ENCODE data around the gene NANOS3. TPM values are rescaled to one million over a fixed set of nuclear protein-coding genes. Genes with fewer than 3 reads are reported as not detected.

The NANOS3 gene
- total RNA-seq, 2 donors from 2014 or later: 0.64 TPM; not detected in 1

DNA sequence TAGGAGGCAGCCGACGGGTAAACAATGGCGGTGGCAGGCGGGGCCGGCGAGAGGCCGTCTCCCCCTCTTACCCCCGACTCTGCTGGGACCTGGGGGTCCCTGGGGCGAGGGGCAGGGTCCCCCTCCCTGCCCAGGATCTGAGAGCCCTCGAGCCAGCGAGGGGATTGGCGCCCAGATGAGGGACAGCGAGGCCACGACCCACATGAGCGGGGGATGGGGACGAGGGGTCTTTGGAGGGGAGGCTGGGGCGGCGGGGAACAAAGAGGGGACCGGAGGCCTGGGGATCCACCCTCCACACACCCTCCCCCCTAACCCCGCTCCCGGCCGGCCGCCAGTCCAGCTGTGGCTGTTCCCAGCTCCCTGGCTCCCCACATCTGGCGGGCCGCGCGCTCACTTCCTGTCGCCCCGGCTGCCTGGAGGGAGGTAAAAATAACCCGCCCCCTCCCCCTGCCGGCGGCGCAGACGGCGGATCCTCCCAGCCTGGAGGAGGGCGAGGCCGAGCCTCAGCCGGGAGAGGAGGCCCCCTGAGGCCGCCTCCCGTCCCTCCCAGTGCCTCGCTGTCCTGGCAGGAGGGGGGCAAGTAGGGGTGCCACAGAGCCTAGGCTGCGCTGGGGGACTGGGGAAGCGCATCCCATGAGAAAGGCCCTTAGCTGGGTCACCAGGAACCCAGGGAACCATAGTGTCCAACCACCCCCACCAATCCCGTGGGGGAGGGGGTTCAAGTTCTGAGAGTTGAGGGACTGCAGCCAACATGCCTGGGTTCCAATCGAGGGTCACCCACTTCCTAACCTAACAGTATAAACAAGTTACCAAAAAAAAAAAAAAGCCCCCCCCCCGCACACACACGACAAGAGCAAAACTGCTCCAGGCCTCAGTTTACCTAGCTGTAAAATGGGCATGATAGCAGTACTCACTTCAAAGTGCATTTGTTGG is 29.3 kb upstream of the NANOS3 start:
- H3K36me3 ChIP-seq (ENCODE audit: control insufficient read depth, insufficient read depth, low read length): no peaks in the 10 kb centered on the region
- TF ChIP-seq, protein P1, sequence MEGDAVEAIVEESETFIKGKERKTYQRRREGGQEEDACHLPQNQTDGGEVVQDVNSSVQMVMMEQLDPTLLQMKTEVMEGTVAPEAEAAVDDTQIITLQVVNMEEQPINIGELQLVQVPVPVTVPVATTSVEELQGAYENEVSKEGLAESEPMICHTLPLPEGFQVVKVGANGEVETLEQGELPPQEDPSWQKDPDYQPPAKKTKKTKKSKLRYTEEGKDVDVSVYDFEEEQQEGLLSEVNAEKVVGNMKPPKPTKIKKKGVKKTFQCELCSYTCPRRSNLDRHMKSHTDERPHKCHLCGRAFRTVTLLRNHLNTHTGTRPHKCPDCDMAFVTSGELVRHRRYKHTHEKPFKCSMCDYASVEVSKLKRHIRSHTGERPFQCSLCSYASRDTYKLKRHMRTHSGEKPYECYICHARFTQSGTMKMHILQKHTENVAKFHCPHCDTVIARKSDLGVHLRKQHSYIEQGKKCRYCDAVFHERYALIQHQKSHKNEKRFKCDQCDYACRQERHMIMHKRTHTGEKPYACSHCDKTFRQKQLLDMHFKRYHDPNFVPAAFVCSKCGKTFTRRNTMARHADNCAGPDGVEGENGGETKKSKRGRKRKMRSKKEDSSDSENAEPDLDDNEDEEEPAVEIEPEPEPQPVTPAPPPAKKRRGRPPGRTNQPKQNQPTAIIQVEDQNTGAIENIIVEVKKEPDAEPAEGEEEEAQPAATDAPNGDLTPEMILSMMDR (conservative IDR thresholded peaks at IDR 0.05): peak; percentile 46
- Mint-ChIP-seq H3K27me3 (ENCODE audit: insufficient read depth) (no peaks in the 10 kb centered on the region), H3K4me1 (peaks cover 20% of the 10 kb centered on the region), H3K4me3 (peak overlapping the region; percentile 51), H3K27ac (peak overlapping the region; percentile 100), H3K36me3 (ENCODE audit: low read depth) (no peaks in the 10 kb centered on the region), H3K9me3 (no peaks in the 10 kb centered on the region)
- DNase-seq: peak; percentile 96
- peak overlapping the region; percentile 78 for H3K4me3 ChIP-seq (ENCODE audit: low read length)
- no peaks in the 10 kb centered on the region for H3K9me3 ChIP-seq (ENCODE audit: control insufficient read depth, low read length)
- peak overlapping the region; percentile 100 for H3K27ac ChIP-seq (ENCODE audit: low read depth, low read length)
- 0 to 7% methylated on average over 4 to 36 of the region's 47 CpGs for WGBS, 2 experiments (ENCODE audit: insufficient coverage in 1 of 2, insufficient read length in 1 of 2)
- H3K9ac ChIP-seq (ENCODE audit: extremely low read depth, low read length, poor library complexity, severe bottlenecking): peak overlapping the region; percentile 99
- H3K4me1 ChIP-seq (ENCODE audit: control insufficient read depth, insufficient read depth, low read length): peaks cover 15% of the 10 kb centered on the region
- H3K27me3 ChIP-seq (ENCODE audit: control insufficient read depth, insufficient read depth, low read length, poor library complexity, severe bottlenecking): no peaks in the 10 kb centered on the region

DNA sequence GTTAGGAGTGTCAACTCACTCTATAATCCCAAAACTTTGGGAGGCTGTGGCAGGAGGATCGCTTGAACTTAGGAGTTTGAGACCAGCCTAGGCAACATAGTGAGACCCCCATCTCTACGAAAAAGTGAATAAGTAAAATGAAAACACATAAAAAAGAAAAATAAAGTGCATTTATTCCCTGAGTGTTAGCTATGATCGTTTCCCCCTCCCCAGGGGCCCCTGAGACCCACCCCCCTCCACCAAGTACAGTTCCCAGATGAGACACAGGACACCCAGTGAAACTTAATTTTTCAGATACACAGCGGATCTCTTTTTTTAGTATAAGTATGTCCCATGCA is 28.6 kb upstream of the NANOS3 start:
- 80 to 83% methylated on average over 1 to 3 of the region's 4 CpGs for WGBS, 2 experiments (ENCODE audit: insufficient coverage in 1 of 2, insufficient read length in 1 of 2)
- Histone ChIP-seq H3K9ac (ENCODE audit: extremely low read depth, low read length, poor library complexity, severe bottlenecking) (no peak overlapping the region), H3K4me1 (ENCODE audit: control insufficient read depth, insufficient read depth, low read length) (peaks cover 11% of the 10 kb centered on the region), H3K27ac (ENCODE audit: low read depth, low read length) (no peak overlapping the region), H3K36me3 (ENCODE audit: control insufficient read depth, insufficient read depth, low read length) (no peaks in the 10 kb centered on the region), H3K4me3 (ENCODE audit: low read length) (no peak overlapping the region), H3K27me3 (ENCODE audit: control insufficient read depth, insufficient read depth, low read length, poor library complexity, severe bottlenecking) (no peaks in the 10 kb centered on the region), H3K9me3 (ENCODE audit: control insufficient read depth, low read length) (no peaks in the 10 kb centered on the region)
- H3K27ac Mint-ChIP-seq: peak overlapping the region; percentile 66
- H3K27me3 Mint-ChIP-seq (ENCODE audit: insufficient read depth): no peaks in the 10 kb centered on the region
- peaks cover 20% of the 10 kb centered on the region for H3K4me1 Mint-ChIP-seq
- DNase-seq: no peak
- H3K36me3 Mint-ChIP-seq (ENCODE audit: low read depth): no peaks in the 10 kb centered on the region
- TF ChIP-seq, protein P1 (conservative IDR thresholded peaks at IDR 0.05): no peak
- no peak overlapping the region for H3K4me3 Mint-ChIP-seq
- H3K9me3 Mint-ChIP-seq: no peaks in the 10 kb centered on the region

DNA sequence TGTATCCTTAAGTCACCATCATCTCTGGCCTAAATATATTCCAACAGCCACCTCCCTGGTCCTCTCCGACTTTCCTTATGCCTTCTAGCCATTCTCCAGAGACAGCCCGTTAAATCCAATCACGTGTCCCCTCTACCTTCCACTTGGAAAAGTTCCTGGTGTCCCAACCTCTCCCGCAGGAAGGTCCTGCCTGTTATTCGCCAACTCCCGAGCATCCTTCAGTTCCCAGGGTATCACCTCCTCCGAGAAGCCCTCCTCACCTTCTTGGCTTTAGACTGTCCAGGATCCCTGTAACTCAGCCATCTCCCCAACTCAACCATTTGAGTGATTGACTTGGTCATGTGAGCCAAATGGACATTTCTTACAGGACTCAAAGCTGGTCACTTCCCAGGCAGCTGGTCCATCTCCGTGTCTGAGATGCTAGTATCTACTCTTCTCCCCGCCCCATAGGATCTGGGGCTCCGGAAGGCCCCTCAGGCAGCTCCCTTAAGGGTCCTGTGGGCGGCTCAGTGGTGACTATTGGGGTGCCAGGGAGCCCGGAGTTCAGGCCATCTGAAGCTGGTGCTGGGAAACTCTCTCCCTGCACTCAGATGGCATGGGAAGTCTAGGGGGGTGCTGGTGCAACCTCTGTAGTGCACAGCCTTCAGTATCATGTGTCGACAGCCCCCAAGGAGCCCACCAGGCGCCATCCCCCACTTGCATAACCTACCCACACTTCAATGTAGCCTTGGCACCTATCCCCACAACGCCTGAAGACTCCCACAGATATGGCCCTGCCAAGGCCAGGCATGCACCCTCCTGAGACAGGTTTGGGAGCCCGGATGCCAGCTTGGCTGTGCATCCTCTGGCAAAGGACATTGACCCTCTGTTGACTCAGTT is 27.9 kb upstream of the NANOS3 start:
- TF ChIP-seq, protein P1 (conservative IDR thresholded peaks at IDR 0.05): no peak
- H3K27me3 ChIP-seq (ENCODE audit: control insufficient read depth, insufficient read depth, low read length, poor library complexity, severe bottlenecking): no peaks in the 10 kb centered on the region
- no peaks in the 10 kb centered on the region for H3K36me3 Mint-ChIP-seq (ENCODE audit: low read depth)
- H3K4me3 Mint-ChIP-seq: no peak overlapping the region
- H3K9me3 Mint-ChIP-seq: no peaks in the 10 kb centered on the region
- peak overlapping the region; percentile 66 for H3K27ac Mint-ChIP-seq
- H3K9me3 ChIP-seq (ENCODE audit: control insufficient read depth, low read length): no peaks in the 10 kb centered on the region
- no peaks in the 10 kb centered on the region for H3K27me3 Mint-ChIP-seq (ENCODE audit: insufficient read depth)
- 80 to 85% methylated on average over 11 to 16 of the region's 16 CpGs for WGBS, 2 experiments (ENCODE audit: insufficient coverage in 1 of 2, insufficient read length in 1 of 2)
- peaks cover 18% of the 10 kb centered on the region for H3K4me1 Mint-ChIP-seq
- no peak overlapping the region for H3K9ac ChIP-seq (ENCODE audit: extremely low read depth, low read length, poor library complexity, severe bottlenecking)
- no peaks in the 10 kb centered on the region for H3K36me3 ChIP-seq (ENCODE audit: control insufficient read depth, insufficient read depth, low read length)
- H3K4me1 ChIP-seq (ENCODE audit: control insufficient read depth, insufficient read depth, low read length): peaks cover 10% of the 10 kb centered on the region
- H3K27ac ChIP-seq (ENCODE audit: low read depth, low read length): no peak overlapping the region
- DNase-seq: no peak
- H3K4me3 ChIP-seq (ENCODE audit: low read length): no peak overlapping the region

All from endodermal cell (in vitro differentiated cells).